ENCODE measurements around the gene CACNB2. TPM values are rescaled to one million over a fixed set of nuclear protein-coding genes. Genes with fewer than 3 reads are reported as not detected.

The CACNB2 gene
- total and polyA plus RNA-seq, 5 donors = 13.1 to 51.1 (median 41.0) TPM

GRCh38 chr10:18455086-18455884 lies 315.1 kb downstream of the CACNB2 start:
- 37% methylated on average over 1 of the region's 1 CpG for WGBS
- no peaks in the 10 kb centered on the region for H3K27me3 ChIP-seq (ENCODE audit: control insufficient read depth, insufficient read depth)
- peak in 1 of 2 donors; percentile 42 for ATAC-seq
- H3K4me1 ChIP-seq (ENCODE audit: control insufficient read depth, insufficient read depth, low read length) = no peaks in the 10 kb centered on the region
- H3K4me3 ChIP-seq (ENCODE audit: low read length) = no peak overlapping the region
- no peak overlapping the region for H3K27ac ChIP-seq (ENCODE audit: low read length)
- DNase-seq = no peak
- H3K9me3 ChIP-seq (ENCODE audit: control insufficient read depth, low read length) = no peaks in the 10 kb centered on the region
- intact Hi-C loops (cut with DNase I) = no loop called here

- ATAC-seq (no peak), DNase-seq (no peak)
- no peaks in the 10 kb centered on the region for H3K9me3 ChIP-seq (ENCODE audit: control insufficient read depth, low read length)
- no peaks in the 10 kb centered on the region for H3K4me1 ChIP-seq (ENCODE audit: control insufficient read depth, insufficient read depth, low read length)
- WGBS = 94% methylated on average over 3 of the region's 3 CpGs
- H3K27me3 ChIP-seq (ENCODE audit: control insufficient read depth, insufficient read depth) = no peaks in the 10 kb centered on the region
- H3K27ac ChIP-seq (ENCODE audit: low read length) = peak overlapping the region; percentile 68
- intact Hi-C loops (cut with DNase I) = no loop called here
- H3K4me3 ChIP-seq (ENCODE audit: low read length) = no peak overlapping the region
Measured at GRCh38 chr10:18456984-18457383, 316.8 kb downstream of the CACNB2 start.

DNA sequence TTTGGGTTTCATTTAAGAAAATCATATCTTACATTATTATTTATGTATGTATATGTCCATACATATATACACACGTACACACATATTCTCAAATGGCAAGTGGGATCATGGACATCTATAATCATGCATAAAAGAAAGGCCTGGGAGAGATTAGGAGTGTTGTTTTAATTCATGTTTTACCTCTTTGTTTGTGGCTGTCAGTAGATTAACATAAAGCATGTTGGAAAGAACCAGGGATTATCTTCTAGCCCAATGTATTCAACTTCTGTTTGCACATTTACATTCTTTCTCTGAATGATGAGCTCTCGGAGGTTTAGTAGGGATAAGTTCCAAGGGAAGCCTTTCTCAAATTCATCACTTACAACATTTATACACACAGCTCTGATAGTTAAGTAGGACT lies 319.8 kb downstream of the CACNB2 start:
- intact Hi-C loops (cut with DNase I) = no loop called here
- no peak for ATAC-seq
- H3K27me3 ChIP-seq (ENCODE audit: control insufficient read depth, insufficient read depth) = no peaks in the 10 kb centered on the region
- no peak overlapping the region for H3K27ac ChIP-seq (ENCODE audit: low read length)
- H3K4me3 ChIP-seq (ENCODE audit: low read length) = no peak overlapping the region
- 79% methylated on average over 2 of the region's 2 CpGs for WGBS
- no peaks in the 10 kb centered on the region for H3K9me3 ChIP-seq (ENCODE audit: control insufficient read depth, low read length)
- no peak for DNase-seq
- no peaks in the 10 kb centered on the region for H3K4me1 ChIP-seq (ENCODE audit: control insufficient read depth, insufficient read depth, low read length)

GRCh38 chr10:18463673-18464211 lies 323.5 kb downstream of the CACNB2 start:
- 50% methylated on average over 5 of the region's 5 CpGs for WGBS
- intact Hi-C loops (cut with DNase I) = no loop called here
- peak overlapping the region; percentile 95 for H3K27ac ChIP-seq (ENCODE audit: low read length)
- no peaks in the 10 kb centered on the region for H3K27me3 ChIP-seq (ENCODE audit: control insufficient read depth, insufficient read depth)
- no peak overlapping the region for H3K4me3 ChIP-seq (ENCODE audit: low read length)
- no peaks in the 10 kb centered on the region for H3K9me3 ChIP-seq (ENCODE audit: control insufficient read depth, low read length)
- DNase-seq (peak in 2 of 3 donors; percentile 53 to 54), ATAC-seq (peak; percentile 86 to 90)
- no peaks in the 10 kb centered on the region for H3K4me1 ChIP-seq (ENCODE audit: control insufficient read depth, insufficient read depth, low read length)

DNA sequence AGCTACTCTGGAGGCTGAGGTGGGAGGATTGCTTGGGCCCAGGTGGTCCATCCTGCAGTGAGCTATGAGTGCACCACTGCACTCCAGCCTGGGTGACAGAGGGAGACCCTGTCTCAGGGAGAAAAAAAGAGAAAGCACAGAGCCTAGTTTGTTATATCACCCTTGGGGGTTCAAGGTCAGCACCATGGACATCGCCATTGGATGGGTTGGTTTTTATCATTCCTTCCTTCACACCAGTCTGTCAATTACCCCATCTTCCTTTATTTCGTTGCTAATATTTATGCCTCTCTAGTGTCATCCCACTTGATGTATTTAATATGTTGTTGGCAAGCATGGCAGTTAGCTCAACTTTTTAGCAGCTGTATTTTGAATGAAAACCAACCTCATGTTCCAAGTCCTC lies 328.9 kb downstream of the CACNB2 start:
- ATAC-seq (no peak), DNase-seq (no peak)
- 62% methylated on average over 2 of the region's 2 CpGs for WGBS
- Histone ChIP-seq H3K27me3 (ENCODE audit: control insufficient read depth, insufficient read depth) (no peaks in the 10 kb centered on the region), H3K27ac (ENCODE audit: low read length) (no peak overlapping the region), H3K4me3 (ENCODE audit: low read length) (no peak overlapping the region), H3K9me3 (ENCODE audit: control insufficient read depth, low read length) (no peaks in the 10 kb centered on the region), H3K4me1 (ENCODE audit: control insufficient read depth, insufficient read depth, low read length) (no peaks in the 10 kb centered on the region)
- intact Hi-C loops (cut with DNase I) = no loop called here

- intact Hi-C loops (cut with DNase I) = loop anchor here in 2 of 4 donors (10.0 kb wide), 1 partner anchor 128 kb away; no protein-coding TSS in a partner anchor
- 54% methylated on average over 5 of the region's 5 CpGs for WGBS
- Histone ChIP-seq H3K4me3 (ENCODE audit: low read length) (no peak overlapping the region), H3K27ac (ENCODE audit: low read length) (peak overlapping the region; percentile 79), H3K27me3 (ENCODE audit: control insufficient read depth, insufficient read depth) (no peaks in the 10 kb centered on the region), H3K9me3 (ENCODE audit: control insufficient read depth, low read length) (no peaks in the 10 kb centered on the region), H3K4me1 (ENCODE audit: control insufficient read depth, insufficient read depth, low read length) (no peaks in the 10 kb centered on the region)
- no peak for DNase-seq
- peak in 1 of 2 donors; percentile 12 for ATAC-seq
Measured at GRCh38 chr10:18472977-18473376, 332.8 kb downstream of the CACNB2 start.

GRCh38 chr10:18473424-18474117 lies 333.3 kb downstream of the CACNB2 start:
- no peak overlapping the region for H3K4me3 ChIP-seq (ENCODE audit: low read length)
- ATAC-seq (peak; percentile 86 to 90), DNase-seq (no peak)
- H3K27me3 ChIP-seq (ENCODE audit: control insufficient read depth, insufficient read depth) = no peaks in the 10 kb centered on the region
- intact Hi-C loops (cut with DNase I) = loop anchor here in 2 of 4 donors (10.0 kb wide), 1 partner anchor 129 kb away; no protein-coding TSS in a partner anchor
- peak overlapping the region; percentile 75 for H3K27ac ChIP-seq (ENCODE audit: low read length)
- 37% methylated on average over 12 of the region's 12 CpGs for WGBS
- H3K4me1 ChIP-seq (ENCODE audit: control insufficient read depth, insufficient read depth, low read length) = no peaks in the 10 kb centered on the region
- no peaks in the 10 kb centered on the region for H3K9me3 ChIP-seq (ENCODE audit: control insufficient read depth, low read length)

DNA sequence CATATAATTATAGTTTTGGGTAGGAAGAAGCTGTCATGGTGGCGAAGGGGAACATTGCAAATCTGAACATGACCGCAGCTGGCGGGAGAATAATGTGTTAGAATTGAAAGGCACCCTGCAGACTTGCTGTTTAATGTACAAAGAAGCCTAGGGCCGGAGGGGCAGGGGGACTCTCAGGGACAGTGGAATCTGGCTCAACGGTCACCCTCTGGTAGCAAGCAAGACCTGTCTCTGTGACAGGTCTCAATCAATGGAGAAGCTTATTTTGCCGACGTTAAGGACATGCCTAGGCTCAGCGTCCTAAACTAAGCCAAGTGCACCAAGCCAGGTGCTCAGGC lies 333.9 kb downstream of the CACNB2 start:
- no peaks in the 10 kb centered on the region for H3K27me3 ChIP-seq (ENCODE audit: control insufficient read depth, insufficient read depth)
- H3K4me1 ChIP-seq (ENCODE audit: control insufficient read depth, insufficient read depth, low read length) = no peaks in the 10 kb centered on the region
- no peak overlapping the region for H3K4me3 ChIP-seq (ENCODE audit: low read length)
- peak overlapping the region; percentile 71 for H3K27ac ChIP-seq (ENCODE audit: low read length)
- intact Hi-C loops (cut with DNase I) = loop anchor here in 2 of 4 donors (10.0 kb wide), 1 partner anchor 129 kb away; no protein-coding TSS in a partner anchor
- peak in 1 of 2 donors; percentile 22 for ATAC-seq
- 76% methylated on average over 8 of the region's 8 CpGs for WGBS
- no peak for DNase-seq
- H3K9me3 ChIP-seq (ENCODE audit: control insufficient read depth, low read length) = no peaks in the 10 kb centered on the region

DNA sequence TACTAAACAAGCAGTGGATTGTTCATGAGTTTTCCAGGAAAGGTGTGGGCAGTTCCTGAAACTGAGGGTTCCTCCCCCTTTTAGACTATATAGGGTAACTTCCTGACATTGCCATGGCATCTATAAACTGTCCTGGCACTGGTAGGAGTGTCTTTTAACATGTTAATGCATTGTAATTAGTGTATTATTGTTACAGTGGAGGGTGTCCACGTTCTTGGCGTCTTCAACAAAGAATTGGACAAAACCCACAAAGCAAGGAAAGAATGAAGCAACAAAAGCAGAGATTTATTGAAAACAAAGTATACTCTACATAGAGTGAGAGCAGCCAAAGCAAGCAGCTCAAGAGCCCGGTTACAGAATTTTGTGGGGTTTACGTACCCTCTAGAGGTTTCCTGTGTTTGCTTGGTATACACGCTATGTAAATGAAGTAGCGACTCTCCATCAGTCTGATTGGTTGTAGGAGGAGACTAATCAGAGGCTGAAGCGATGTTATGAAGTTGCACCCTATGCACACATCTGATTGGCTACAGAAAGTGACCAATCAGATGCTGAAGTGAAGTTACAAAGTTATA lies 335.9 kb downstream of the CACNB2 start:
- intact Hi-C loops (cut with DNase I) = loop anchor here in 2 of 4 donors (10.0 kb wide), 1 partner anchor 131 kb away; no protein-coding TSS in a partner anchor

DNA sequence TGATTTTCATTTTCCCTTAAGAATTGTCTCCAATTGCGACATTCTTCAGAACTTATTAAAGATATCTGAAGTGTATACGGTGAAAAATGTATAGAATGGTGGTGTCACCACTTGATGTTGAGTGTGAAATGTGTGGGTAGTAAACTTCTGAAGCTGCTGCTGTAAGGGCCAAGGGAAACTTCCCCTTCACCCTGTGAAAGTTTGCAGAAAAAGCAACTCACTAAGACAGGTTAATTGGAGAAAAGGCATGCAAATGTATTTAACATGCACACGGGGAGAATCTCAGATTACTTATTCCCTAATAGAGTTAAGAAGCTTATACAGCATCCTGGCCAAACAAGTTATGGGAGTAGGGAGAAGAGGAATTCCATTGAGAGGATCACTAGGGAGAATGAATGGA lies 338.1 kb downstream of the CACNB2 start:
- Histone ChIP-seq H3K27ac (ENCODE audit: low read length) (no peak overlapping the region), H3K4me3 (ENCODE audit: low read length) (no peak overlapping the region), H3K27me3 (ENCODE audit: control insufficient read depth, insufficient read depth) (no peaks in the 10 kb centered on the region), H3K9me3 (ENCODE audit: control insufficient read depth, low read length) (no peaks in the 10 kb centered on the region), H3K4me1 (ENCODE audit: control insufficient read depth, insufficient read depth, low read length) (no peaks in the 10 kb centered on the region)
- WGBS = 59% methylated on average over 3 of the region's 3 CpGs
- no peak for ATAC-seq
- intact Hi-C loops (cut with DNase I) = loop anchor here in 2 of 4 donors (10.0 kb wide), 1 partner anchor 134 kb away; no protein-coding TSS in a partner anchor
- no peak for DNase-seq

More for the DNA sequence above, 335.9 kb downstream of the CACNB2 start:
- Histone ChIP-seq H3K4me1 (ENCODE audit: control insufficient read depth, insufficient read depth, low read length) (no peaks in the 10 kb centered on the region), H3K27me3 (ENCODE audit: control insufficient read depth, insufficient read depth) (no peaks in the 10 kb centered on the region), H3K4me3 (ENCODE audit: low read length) (no peak overlapping the region), H3K27ac (ENCODE audit: low read length) (no peak overlapping the region), H3K9me3 (ENCODE audit: control insufficient read depth, low read length) (no peaks in the 10 kb centered on the region)
- 91% methylated on average over 7 of the region's 7 CpGs for WGBS
- DNase-seq (no peak), ATAC-seq (no peak)
